Midbrain (tissue), 1 donor: ENCODE measurements around the gene SYNE1.
"Not testable (repeated sequence)": the region's sequence is repeated elsewhere in the genome, so short reads cannot be mapped to it uniquely, and the experiment has no call there.

Experiments
- DNase-seq: peaks from one replicate; lab custom pipeline; 2025; lab: John Stamatoyannopoulos, UW

SYNE1 gene

GRCh38 chr6:152482289-152482688 is 154.9 kb downstream of the SYNE1 start:
- no peak for DNase-seq

- DNase-seq = no peak
These were observed 158.7 kb downstream of the SYNE1 start for GRCh38 chr6:152478377-152479010.

- no peak for DNase-seq
These were observed 162.8 kb downstream of the SYNE1 start for GRCh38 chr6:152474354-152474753.

GRCh38 chr6:152472325-152472724 is 164.8 kb downstream of the SYNE1 start:
- no peak for DNase-seq

GRCh38 chr6:152471456-152472265 is 165.5 kb downstream of the SYNE1 start:
- DNase-seq = no peak

GRCh38 chr6:152463164-152463563 is 174.0 kb downstream of the SYNE1 start:
- no peak for DNase-seq

- DNase-seq = no peak
These were observed 174.4 kb downstream of the SYNE1 start for GRCh38 chr6:152462716-152463115.

- DNase-seq = no peak
These were observed 175.6 kb downstream of the SYNE1 start for GRCh38 chr6:152461556-152461955.

GRCh38 chr6:152458648-152459644 is 178.2 kb downstream of the SYNE1 start:
- no peak for DNase-seq

GRCh38 chr6:152457949-152458624 is 179.1 kb downstream of the SYNE1 start:
- no peak for DNase-seq

- DNase-seq = no peak
These were observed 183.2 kb downstream of the SYNE1 start for GRCh38 chr6:152454003-152454402.

GRCh38 chr6:152453421-152453820 is 183.7 kb downstream of the SYNE1 start:
- DNase-seq = no peak

- DNase-seq = no peak
These were observed 184.5 kb downstream of the SYNE1 start for GRCh38 chr6:152452639-152453038.

GRCh38 chr6:152450519-152450918 is 186.6 kb downstream of the SYNE1 start:
- DNase-seq = no peak

- no peak for DNase-seq
These were observed 195.3 kb downstream of the SYNE1 start for GRCh38 chr6:152441902-152442301.

GRCh38 chr6:152435816-152436215 is 201.3 kb downstream of the SYNE1 start:
- DNase-seq = no peak

- DNase-seq = no peak
These were observed 204.4 kb downstream of the SYNE1 start for GRCh38 chr6:152432758-152433157.

- no peak for DNase-seq
These were observed 209.0 kb downstream of the SYNE1 start for GRCh38 chr6:152428126-152428525.

- no peak for DNase-seq
These were observed 210.9 kb downstream of the SYNE1 start for GRCh38 chr6:152426276-152426675.

GRCh38 chr6:152423216-152424103 is 213.7 kb downstream of the SYNE1 start:
- DNase-seq = no peak

- not testable (repeated sequence) for DNase-seq
These were observed 215.7 kb downstream of the SYNE1 start for GRCh38 chr6:152421496-152421895.
